IPS-18c (cell line): ENCODE results near the gene VPS37C.

Source experiments
- H3K4me3 ChIP-seq: 2 replicates; pipeline ENCODE4 v1.7.0; 2013; ENCODE audit warnings: low read depth, mild to moderate bottlenecking, low read length, moderate library complexity; ENCODE audit not compliant: insufficient read depth
- H3K9me3 ChIP-seq: one replicate; pipeline ENCODE4 v1.6.1; 2013; ENCODE audit warnings: mild to moderate bottlenecking, low read length, moderate library complexity; ENCODE audit not compliant: control insufficient read depth, insufficient read depth

VPS37C gene

DNA sequence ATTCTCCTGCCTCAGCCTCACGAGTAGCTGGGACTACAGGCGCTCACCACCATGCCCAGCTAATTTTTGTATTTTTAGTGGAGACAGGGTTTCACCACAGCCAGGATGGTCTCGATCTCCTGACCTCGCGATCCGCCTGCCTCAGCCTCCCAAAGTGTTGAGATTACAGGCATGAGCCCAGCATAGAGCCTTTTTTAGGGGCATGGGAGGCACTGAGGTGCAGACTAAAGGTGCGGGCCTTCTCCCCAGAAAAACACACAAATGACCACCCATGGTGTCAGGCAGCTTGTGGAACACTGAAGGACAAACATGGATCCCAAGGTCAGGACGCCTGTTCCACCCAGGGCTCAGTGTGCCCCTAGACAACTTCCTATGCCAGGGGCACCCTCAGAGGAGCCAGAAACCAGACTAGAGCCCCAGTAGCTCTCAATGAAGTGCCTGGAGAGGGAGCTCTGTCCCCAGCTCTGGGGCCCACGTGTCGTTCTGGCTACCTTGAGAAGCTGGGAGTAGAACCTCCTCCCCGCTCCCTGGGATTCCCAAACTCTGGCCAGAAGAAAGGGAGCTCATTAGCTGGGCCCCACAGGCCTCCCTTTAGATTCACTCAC lies 80.1 kb downstream of the VPS37C start:
- H3K4me3 ChIP-seq = no peak overlapping the region
- no peaks in the 10 kb centered on the region for H3K9me3 ChIP-seq

DNA sequence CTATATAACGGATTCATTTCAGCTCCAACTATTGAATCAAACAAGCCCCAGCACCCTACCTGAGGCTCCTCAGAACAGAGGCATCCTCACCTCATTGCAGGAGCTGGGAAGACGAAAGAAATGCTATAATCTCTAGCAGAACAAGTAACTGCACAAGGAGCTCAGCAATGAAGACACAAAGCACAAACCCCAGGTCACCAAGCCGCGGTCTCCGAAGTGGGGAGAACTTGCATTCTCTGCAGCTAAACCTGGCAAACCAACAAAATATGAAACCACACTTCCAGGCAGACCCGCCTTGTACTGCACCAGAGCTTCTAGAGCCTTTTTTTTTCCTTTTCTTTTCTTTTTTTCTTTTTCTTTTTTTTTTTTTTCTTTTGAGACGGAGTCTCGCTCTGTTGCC lies 80.7 kb downstream of the VPS37C start:
- Histone ChIP-seq H3K9me3 (no peaks in the 10 kb centered on the region), H3K4me3 (no peak overlapping the region)
